Small intestine (tissue), 7 donors: ENCODE measurements around the gene ZYG11B. TPM values are rescaled to one million over a fixed set of nuclear protein-coding genes. Genes with fewer than 3 reads are reported as not detected.

ENCODE experiments used
- DNase-seq, 2 donors: peaks; one replicate each; pipeline versions ENCODE4 v3.0.0 to v3.0.0-alpha.2; 2013
- FAIRE-seq: peaks from 2 replicates; lab custom pipeline; 2012; peaks lifted over from hg19 to GRCh38; lab: Jason Lieb, UNC
- H3K27ac ChIP-seq, 3 donors: one replicate each; pipeline ENCODE4 v1.5.1; 2013; ENCODE audit warnings: low read length in 2 of 3, mild to moderate bottlenecking in 2 of 3, control low read depth in 1 of 3, inconsistent platforms in 1 of 3, low read depth in 1 of 3, moderate library complexity in 1 of 3
- H3K27me3 ChIP-seq, 3 donors: one replicate each; pipeline ENCODE4 v1.6.1; 2013; ENCODE audit warnings: low read length in 3 of 3, inconsistent platforms in 1 of 3; ENCODE audit not compliant: control insufficient read depth in 3 of 3, insufficient read depth in 3 of 3
- H3K36me3 ChIP-seq, 3 donors: one replicate each; pipeline ENCODE4 v1.6.1; 2013; ENCODE audit warnings: low read length in 3 of 3, inconsistent platforms in 1 of 3, low read depth in 1 of 3, mild to moderate bottlenecking in 1 of 3, moderate library complexity in 1 of 3; ENCODE audit not compliant: control insufficient read depth in 3 of 3, insufficient read depth in 2 of 3
- H3K4me1 ChIP-seq, 3 donors: one replicate each; pipeline ENCODE4 v1.6.1; 2013; ENCODE audit warnings: low read length in 2 of 3, inconsistent platforms in 1 of 3, low read depth in 1 of 3, mild to moderate bottlenecking in 1 of 3, moderate library complexity in 1 of 3; ENCODE audit not compliant: control insufficient read depth in 3 of 3, insufficient read depth in 2 of 3
- H3K4me3 ChIP-seq, 3 donors: one replicate each; pipeline ENCODE4 v1.5.1; 2013; ENCODE audit warnings: low read length in 3 of 3, control low read depth in 1 of 3, inconsistent platforms in 1 of 3, low read depth in 1 of 3, mild to moderate bottlenecking in 1 of 3, moderate library complexity in 1 of 3
- H3K9me3 ChIP-seq, 2 donors: one replicate each; pipeline ENCODE4 v1.6.1; 2013; ENCODE audit warnings: low read depth in 1 of 2, low read length in 1 of 2; ENCODE audit not compliant: control insufficient read depth in 2 of 2, insufficient read depth in 1 of 2
- WGBS, 3 donors: extraction: QIAGEN DNeasy Blood & Tissue Kit; methylation state at CpG; one replicate each; pipeline ENCODE4 v1.1.7; 2013; 5-methylcytosine and 5-hydroxymethylcytosine counted together
- polyA plus RNA-seq, 4 donors: library from polyadenylated mRNA; stranded (reverse) in 3 of 4; unstranded in 1 of 4; fragments of 200-250 nt in 3 of 4; fragments of 120-200 nt in 1 of 4; gene quantifications; one replicate each; pipeline versions ENCODE4 v1.2.1 to v1.2.3, GENCODE V29; 2013
- donor health status: healthy with polysubstance abuse.
- donor health status: control.
- donor health status: control.
- donor health status: Bipolar disorder and iron deficiency.
- donor health status: healthy.

ZYG11B gene
- polyA plus RNA-seq, 4 donors: 3.6 to 11.6 (median 5.6) TPM

DNA sequence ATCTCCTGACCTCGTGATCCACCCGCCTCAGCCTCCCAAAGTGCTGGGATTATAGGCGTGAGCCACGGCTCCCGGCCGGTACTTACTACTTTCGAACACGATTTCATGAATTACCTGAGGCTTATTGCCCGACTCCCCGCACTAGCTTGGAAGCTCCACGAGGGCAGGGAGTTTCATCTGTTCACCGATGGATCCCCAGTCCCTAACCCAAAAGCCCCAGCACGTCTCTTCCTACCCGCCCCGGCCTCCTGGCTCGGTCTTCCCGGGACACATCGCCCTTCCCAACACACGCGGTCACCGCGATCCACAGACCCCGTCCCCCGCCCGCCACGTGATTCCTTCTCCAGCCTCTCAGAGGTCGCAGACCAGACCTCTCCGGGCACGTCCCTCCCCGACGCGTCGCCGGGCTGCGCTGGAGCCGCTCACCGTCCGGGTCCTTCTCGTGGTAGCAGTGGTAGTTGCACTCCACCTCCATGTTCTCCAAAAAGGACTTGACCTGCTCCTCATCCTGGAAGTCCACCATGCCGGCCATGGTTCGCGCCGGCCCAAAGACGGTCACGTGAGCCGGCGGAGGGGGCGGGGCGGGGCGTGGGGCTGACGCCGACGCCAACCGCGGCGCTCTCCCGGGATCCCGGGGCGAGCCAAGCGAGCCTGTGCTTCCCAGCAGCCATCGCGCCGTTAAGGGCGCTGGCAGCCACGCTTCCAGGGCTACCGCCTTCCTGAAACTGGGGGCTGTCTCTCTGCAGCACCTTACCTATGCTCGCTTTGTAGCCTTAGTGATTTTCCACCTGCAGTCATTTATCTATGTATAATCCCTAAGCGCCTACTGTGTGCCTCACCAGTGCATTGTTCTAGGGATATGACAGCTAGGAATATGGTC is 28.2 kb upstream of the ZYG11B start, which contains the start of gene COA7:
Gene COA7, minus strand, starts transcription at position 553 of the 880 bp plus-strand sequence. Its CDS starts 21 bp downstream, at position 532.
- 2% methylated on average over 46 to 68 of the region's 68 CpGs for WGBS, 3 donors
- DNase-seq (peak; percentile 87 to 96), FAIRE-seq (no peak)
- H3K27me3 ChIP-seq: no peaks in the 10 kb centered on the region
- H3K4me1 ChIP-seq: peaks cover 0 to 10% (median 3%) of the 10 kb centered on the region in 3 donors
- H3K36me3 ChIP-seq: peaks cover 0 to 4% (median 0%) of the 10 kb centered on the region in 3 donors
- H3K27ac ChIP-seq: peak within 1 kb of the TSS; percentile 64 to 95 (median 90)
- no peaks in the 10 kb centered on the region for H3K9me3 ChIP-seq
- peak within 1 kb of the TSS; percentile 65 to 93 (median 73) for H3K4me3 ChIP-seq

DNA sequence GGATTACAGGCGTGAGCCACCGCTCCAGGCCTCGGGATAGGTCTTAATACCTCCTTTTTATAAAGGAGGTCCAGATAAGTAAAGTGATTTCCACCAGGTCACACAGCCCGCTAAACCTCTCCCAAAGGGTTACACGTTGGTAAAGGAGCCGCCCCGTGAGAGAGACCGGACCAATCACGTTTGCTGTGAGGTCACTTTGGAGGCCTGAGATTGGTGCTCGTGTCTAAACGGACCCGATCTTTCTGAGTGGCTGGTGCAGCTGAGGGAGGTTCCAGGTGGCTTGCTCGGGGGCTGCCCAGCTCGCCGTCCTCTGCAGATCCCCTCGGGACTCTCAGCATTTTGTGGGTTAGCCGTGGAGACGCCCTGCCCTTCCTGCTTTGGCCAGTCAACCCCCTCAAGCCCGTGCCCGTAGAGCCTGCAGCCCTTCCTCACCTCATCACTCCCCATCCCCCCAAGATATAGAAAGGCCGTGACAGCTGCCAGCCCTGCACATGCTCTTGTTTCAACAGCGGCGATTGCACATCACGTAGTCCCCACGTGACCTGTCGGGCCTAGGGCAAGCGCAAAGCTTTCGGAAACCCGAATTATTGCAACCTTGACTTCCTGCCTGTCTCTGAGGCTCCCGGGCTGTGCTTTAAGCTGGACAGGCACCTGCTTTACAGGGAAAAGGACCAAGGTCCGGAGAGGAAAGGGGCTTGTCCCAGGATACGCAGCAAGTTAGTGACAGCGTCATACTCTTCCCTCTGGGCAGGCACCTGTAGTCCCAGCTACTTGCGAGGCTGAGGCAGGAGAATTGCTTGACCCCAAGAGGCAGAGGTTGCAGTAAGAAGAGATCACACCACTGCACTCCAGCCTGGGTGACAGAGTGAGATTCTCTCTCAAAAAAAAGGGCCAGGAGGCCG is 23.1 kb upstream of the ZYG11B start:
- 4 to 6% (median 4%) methylated on average over 35 of the region's 35 CpGs for WGBS, 3 donors
- DNase-seq: peak; percentile 96 to 98
- Histone ChIP-seq H3K9me3 (peaks cover 0 to 6% of the 10 kb centered on the region in 2 donors), H3K4me1 (peaks cover 0 to 18% (median 0%) of the 10 kb centered on the region in 3 donors), H3K27me3 (no peaks in the 10 kb centered on the region), H3K4me3 (peak overlapping the region; percentile 14 to 47 (median 47)), H3K27ac (peak overlapping the region; percentile 84 to 93 (median 85)), H3K36me3 (no peaks in the 10 kb centered on the region)
- no peak for FAIRE-seq

DNA sequence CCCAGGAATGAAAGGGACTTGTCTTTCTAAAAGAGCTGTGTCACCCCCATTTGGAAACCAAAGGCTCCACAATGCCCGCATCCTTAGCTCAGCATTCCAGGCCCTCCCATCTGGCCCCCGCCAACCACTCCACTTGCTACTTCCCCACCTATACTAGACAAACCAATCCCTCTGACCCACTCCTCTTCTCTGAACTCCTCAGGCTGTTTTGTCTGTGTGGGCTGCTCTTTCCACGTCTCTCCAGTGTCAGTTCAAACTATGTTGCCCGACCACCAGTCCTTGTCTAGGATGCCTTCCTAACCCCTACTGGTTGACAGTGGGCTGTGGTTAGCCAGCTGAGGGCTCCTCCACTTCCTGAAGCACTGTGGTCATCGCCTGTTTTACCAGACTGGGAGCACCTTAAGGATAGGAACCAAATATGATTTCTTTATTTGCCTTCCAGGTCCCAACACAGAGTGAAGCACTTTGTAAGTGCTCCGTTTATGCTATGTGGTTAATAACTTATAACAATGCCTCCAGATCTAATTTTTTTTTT is 20.1 kb upstream of the ZYG11B start:
- Histone ChIP-seq H3K4me1 (peaks cover 0 to 9% (median 0%) of the 10 kb centered on the region in 3 donors), H3K27me3 (no peaks in the 10 kb centered on the region), H3K36me3 (no peaks in the 10 kb centered on the region), H3K27ac (no peak overlapping the region), H3K4me3 (no peak overlapping the region), H3K9me3 (peaks cover 0 to 6% of the 10 kb centered on the region in 2 donors)
- DNase-seq: no peak
- FAIRE-seq: no peak
- 66 to 76% (median 70%) methylated on average over 6 of the region's 6 CpGs for WGBS, 3 donors

DNA sequence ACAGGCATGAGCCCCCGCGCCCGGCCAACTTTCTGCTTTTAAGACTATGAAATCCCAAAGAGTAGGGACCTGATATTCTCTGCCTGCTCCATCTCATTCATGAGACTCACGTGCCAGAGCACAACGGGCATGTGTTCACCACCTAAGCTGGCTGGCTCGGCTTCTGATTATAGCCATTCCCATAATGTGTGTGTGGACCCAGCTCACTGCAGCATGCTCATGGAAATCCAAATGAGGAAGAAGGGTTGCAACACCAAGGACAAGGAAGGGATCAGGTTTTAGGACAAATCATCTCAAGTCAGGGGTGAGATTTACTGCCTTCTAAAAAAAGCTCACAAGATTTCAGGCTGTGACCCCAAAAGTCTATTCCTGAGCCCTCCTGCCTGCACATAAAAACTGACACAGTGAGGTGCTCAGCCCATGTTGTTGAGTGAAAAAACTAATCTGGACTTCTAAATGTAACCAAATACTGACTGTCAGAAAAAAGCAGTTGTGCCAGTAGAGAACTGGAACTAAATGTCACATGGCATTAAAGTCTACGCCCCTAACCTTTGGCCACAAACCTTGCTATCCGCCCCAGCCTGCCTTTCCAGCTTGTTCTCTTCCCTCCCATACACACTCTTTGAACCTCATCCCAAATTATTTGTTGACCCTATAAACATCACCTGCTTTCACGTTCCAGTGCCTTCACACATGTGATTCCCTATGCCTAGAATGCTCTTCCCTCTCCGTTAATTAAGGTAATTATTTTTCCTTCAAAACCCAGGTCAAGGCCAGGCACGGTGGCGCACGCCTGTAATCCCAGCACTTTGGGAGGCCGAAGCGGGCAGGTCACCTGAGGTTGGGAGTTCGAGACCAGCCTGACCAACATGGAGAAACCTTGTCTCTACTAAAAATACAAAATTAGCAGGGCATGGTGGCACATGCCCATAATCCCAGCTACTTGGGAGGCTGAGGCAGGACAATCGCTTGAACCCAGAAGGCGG is 19.0 kb upstream of the ZYG11B start:
- Histone ChIP-seq H3K27me3 (no peaks in the 10 kb centered on the region), H3K4me1 (peaks cover 0 to 9% (median 0%) of the 10 kb centered on the region in 3 donors), H3K27ac (peak overlapping the region in 2 of 3 donors; percentile 15 to 52), H3K9me3 (peaks cover 0 to 6% of the 10 kb centered on the region in 2 donors), H3K4me3 (no peak overlapping the region), H3K36me3 (no peaks in the 10 kb centered on the region)
- DNase-seq (peak; percentile 42 to 88), FAIRE-seq (no peak)
- 78 to 89% (median 81%) methylated on average over 18 of the region's 18 CpGs for WGBS, 3 donors

DNA sequence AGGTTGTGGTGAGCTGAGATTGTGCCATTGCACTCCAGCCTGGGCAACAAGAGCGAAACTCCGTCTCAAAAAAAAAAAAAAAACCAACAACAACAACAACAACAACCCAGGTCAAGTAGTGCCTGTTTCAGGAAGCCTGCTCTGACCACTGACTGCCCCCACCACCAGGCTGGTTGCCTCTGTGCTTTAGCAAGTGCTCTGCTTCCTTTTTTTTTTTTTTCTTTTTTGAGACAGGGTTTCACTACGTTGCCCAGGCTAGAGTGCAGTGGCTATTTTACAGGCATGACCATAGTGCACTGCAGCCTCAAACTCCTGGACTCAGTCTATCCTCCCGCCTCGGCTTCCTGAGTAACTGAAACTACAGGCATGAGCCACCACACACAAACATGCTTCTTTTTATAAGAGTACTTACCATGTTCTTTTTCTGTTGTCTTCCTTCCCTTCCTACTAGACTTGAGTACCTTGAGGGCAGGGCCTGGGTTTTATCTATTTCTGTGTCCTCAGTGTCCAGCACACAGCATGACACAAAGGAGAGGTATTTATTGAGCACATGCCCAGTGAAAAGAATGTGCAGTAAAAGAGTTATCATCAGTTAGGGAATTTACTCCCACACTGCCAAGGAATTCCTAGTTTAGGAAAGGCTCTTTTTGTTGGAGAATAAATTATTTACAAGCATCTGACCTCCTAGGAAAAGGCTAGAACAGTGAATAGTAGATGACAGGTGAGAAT is 18.2 kb upstream of the ZYG11B start:
- FAIRE-seq: no peak
- no peak overlapping the region for H3K4me3 ChIP-seq
- H3K36me3 ChIP-seq: no peaks in the 10 kb centered on the region
- H3K27ac ChIP-seq: peak overlapping the region in 1 of 3 donors; percentile 16
- peak; percentile 46 to 64 for DNase-seq
- peaks cover 0 to 9% (median 0%) of the 10 kb centered on the region in 3 donors for H3K4me1 ChIP-seq
- no peaks in the 10 kb centered on the region for H3K27me3 ChIP-seq
- peaks cover 0 to 6% of the 10 kb centered on the region in 2 donors for H3K9me3 ChIP-seq
- 77 to 90% (median 77%) methylated on average over 5 of the region's 5 CpGs for WGBS, 3 donors

DNA sequence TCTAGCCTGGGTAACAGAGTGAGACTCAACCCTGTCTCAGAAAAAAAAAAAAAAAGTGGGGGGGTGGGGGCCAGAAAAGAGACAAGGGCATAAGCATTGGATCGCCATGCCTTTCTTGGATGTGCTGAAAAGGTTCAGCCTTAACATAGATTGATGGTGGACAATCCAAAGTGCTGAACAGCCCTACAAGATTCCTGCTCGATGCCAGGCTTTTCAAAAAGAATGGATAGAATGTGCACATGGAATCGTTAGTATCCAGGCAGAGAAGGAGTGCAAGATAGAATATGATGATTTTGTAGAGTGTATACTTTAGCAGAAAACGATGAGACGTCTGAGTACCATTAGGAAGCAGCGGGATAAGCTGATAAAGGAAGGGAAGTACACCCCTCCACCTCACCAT is 17.2 kb upstream of the ZYG11B start:
- no peak for DNase-seq
- FAIRE-seq: no peak
- H3K27me3 ChIP-seq: no peaks in the 10 kb centered on the region
- no peak overlapping the region for H3K4me3 ChIP-seq
- peaks cover 0 to 6% of the 10 kb centered on the region in 2 donors for H3K9me3 ChIP-seq
- no peak overlapping the region for H3K27ac ChIP-seq
- peaks cover 0 to 5% (median 0%) of the 10 kb centered on the region in 3 donors for H3K4me1 ChIP-seq
- 60 to 74% (median 72%) methylated on average over 6 of the region's 6 CpGs for WGBS, 3 donors
- H3K36me3 ChIP-seq: no peaks in the 10 kb centered on the region

DNA sequence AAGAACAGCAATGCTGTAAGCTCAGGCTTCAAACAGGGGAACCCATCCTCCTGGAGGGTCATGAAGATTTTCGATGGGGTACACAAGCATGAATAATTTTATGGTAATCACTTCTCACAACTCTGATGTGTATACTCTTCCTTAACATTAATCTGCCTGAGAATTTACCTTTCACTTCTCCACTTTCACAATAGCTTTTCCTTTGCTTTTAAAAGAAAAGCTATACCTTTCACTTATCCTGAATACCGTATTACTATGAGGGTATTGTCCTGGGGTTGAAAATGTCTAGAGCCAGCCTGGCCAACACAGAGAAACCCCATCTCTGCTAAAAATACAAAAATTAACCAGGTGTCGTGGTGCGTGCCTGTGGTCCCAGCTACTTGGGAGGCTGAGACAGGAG is 12.7 kb upstream of the ZYG11B start:
- no peaks in the 10 kb centered on the region for H3K9me3 ChIP-seq
- H3K36me3 ChIP-seq: no peaks in the 10 kb centered on the region
- no peaks in the 10 kb centered on the region for H3K4me1 ChIP-seq
- FAIRE-seq (no peak), DNase-seq (no peak)
- 90 to 96% (median 96%) methylated on average over 4 of the region's 4 CpGs for WGBS, 3 donors
- no peaks in the 10 kb centered on the region for H3K27me3 ChIP-seq
- H3K27ac ChIP-seq: no peak overlapping the region
- H3K4me3 ChIP-seq: no peak overlapping the region
